Neutrophil (primary cell): Measurements from ENCODE around the gene KLHL41.
"Not testable (repeated sequence)": the region's sequence is repeated elsewhere in the genome, so short reads cannot be mapped to it uniquely, and the experiment has no call there.

Source experiments
- H3K27ac ChIP-seq: fragments of 200-600 bp; sonication (generic); 2 replicates; pipeline ENCODE4 v1.5.1; 2016; ENCODE audit warnings: mild to moderate bottlenecking, moderate library complexity
- H3K27me3 ChIP-seq: fragments of 200-600 bp; sonication (generic); 2 replicates; pipeline ENCODE4 v1.6.0; 2016; ENCODE audit warnings: mild to moderate bottlenecking
- H3K36me3 ChIP-seq: fragments of 200-600 bp; sonication (generic); 2 replicates; pipeline ENCODE4 v1.5.1; 2017
- H3K4me1 ChIP-seq, 2 experiments: fragments of 200-600 bp in 1 of 2; sonication (generic) in 1 of 2; 1 replicate in 1 of 2; 2 replicates in 1 of 2; pipeline versions ENCODE4 v1.5.1 to v1.6.1; 2013 to 2016; ENCODE audit warnings: low read depth in 1 of 2, low read length in 1 of 2, mild to moderate bottlenecking in 1 of 2, moderate library complexity in 1 of 2; ENCODE audit not compliant: control insufficient read depth in 1 of 2, insufficient read depth in 1 of 2
- H3K4me3 ChIP-seq, 2 experiments: fragments of 200-600 bp in 1 of 2; sonication (generic) in 1 of 2; 1 replicate in 1 of 2; 2 replicates in 1 of 2; pipeline ENCODE4 v1.5.1; 2013 to 2016; ENCODE audit warnings: low read depth in 1 of 2, low read length in 1 of 2, mild to moderate bottlenecking in 1 of 2, moderate library complexity in 1 of 2
- H3K9me3 ChIP-seq: fragments of 200-600 bp; sonication (generic); 2 replicates; pipeline ENCODE4 v1.5.1; 2016
- TF ChIP-seq, protein P1 (sequence below): fragments of 200-600 bp; sonication (generic); IDR thresholded peaks from 2 replicates; pipeline ENCODE4 v1.5.1; 2016; ENCODE audit warnings: antibody characterized with exemption

The KLHL41 gene

DNA sequence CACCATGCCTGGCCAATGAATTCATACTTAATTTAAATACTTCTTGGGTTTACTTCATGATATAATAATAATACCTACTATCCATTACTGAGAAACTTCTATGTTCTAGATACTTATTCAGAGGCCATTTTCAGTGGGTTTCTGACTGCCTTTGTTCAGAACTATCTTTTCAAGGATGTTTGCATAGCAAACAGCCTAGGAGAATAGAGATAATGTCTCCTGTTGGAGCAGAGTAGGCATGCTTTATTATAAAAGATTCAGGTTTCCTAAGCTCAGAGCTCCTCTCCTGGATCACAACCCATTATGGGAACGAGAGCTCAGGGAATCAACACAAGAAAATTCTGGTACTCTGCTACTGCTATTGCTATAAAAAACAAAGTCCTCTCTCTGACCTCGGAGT is 53.0 kb downstream of the KLHL41 start:
- TF ChIP-seq, protein P1, sequence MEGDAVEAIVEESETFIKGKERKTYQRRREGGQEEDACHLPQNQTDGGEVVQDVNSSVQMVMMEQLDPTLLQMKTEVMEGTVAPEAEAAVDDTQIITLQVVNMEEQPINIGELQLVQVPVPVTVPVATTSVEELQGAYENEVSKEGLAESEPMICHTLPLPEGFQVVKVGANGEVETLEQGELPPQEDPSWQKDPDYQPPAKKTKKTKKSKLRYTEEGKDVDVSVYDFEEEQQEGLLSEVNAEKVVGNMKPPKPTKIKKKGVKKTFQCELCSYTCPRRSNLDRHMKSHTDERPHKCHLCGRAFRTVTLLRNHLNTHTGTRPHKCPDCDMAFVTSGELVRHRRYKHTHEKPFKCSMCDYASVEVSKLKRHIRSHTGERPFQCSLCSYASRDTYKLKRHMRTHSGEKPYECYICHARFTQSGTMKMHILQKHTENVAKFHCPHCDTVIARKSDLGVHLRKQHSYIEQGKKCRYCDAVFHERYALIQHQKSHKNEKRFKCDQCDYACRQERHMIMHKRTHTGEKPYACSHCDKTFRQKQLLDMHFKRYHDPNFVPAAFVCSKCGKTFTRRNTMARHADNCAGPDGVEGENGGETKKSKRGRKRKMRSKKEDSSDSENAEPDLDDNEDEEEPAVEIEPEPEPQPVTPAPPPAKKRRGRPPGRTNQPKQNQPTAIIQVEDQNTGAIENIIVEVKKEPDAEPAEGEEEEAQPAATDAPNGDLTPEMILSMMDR = no peak
- H3K4me1 ChIP-seq = no peaks in the 10 kb centered on the region
- no peak overlapping the region for H3K27ac ChIP-seq
- no peaks in the 10 kb centered on the region for H3K27me3 ChIP-seq
- no peaks in the 10 kb centered on the region for H3K9me3 ChIP-seq
- H3K4me3 ChIP-seq = no peak overlapping the region
- H3K36me3 ChIP-seq = no peaks in the 10 kb centered on the region

DNA sequence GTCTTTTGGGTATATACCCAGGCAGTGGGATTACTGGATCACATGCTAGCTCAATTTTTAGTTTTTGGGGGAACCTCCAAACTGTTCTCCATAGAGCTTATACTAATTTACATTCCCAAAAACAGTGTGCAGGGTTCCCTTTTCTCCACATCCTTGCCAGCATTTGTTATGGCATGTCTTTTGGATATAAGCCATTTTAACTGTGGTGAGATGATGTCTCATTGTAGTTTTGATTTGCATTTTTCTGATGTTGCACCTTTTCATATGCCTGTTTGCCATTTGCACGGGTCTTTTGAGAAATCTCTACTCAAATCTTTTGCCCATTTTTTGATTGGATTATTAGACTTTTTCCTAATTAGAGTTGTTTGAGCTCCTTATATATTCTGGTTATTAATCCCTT is 56.2 kb downstream of the KLHL41 start:
- Histone ChIP-seq H3K9me3 (no peaks in the 10 kb centered on the region), H3K27ac (no peak overlapping the region), H3K4me1 (no peaks in the 10 kb centered on the region), H3K27me3 (no peaks in the 10 kb centered on the region), H3K4me3 (no peak overlapping the region), H3K36me3 (no peaks in the 10 kb centered on the region)
- TF ChIP-seq, protein P1 = no peak

DNA sequence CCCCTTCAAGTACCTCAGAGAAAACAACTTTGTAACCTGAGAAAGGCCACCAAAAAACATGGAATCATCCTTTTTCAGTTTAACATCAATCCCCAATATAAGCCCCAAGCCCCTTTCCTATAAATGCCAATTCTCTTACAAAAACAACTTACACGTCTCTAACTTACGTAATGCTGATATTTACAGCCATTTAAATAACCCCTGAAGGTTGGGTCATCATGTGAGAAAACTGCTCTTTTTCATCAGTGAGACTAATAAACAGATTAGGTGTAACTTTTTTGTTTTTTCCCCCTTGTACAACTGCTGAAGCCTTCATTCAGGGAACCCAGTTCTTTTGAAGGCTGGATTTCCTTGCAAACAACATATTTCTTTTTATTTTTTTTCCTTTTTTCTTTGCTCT is 60.4 kb downstream of the KLHL41 start:
- Histone ChIP-seq H3K4me1 (peaks cover 8 to 10% of the 10 kb centered on the region in 2 experiments), H3K9me3 (no peaks in the 10 kb centered on the region), H3K27ac (no peak overlapping the region), H3K4me3 (no peak overlapping the region), H3K27me3 (no peaks in the 10 kb centered on the region), H3K36me3 (no peaks in the 10 kb centered on the region)
- TF ChIP-seq, protein P1 = no peak

DNA sequence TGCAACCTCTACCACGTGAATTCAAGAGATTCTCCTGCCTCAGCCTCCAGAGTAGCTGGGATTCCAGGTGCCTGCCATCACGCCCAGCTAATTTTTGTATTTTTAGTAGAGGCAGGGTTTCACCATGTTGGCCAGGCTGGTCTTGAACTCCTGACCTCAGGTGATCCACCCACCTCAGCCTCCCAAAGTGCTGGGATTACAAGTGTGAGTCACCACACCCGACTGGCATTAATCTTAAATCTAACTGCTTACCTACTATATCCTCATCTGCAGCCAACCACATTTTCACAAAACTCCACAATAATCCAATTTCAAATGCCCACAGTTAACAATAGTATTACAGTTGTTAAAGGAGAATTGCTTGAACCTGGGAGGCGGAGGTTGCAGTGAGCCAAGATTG is 61.2 kb downstream of the KLHL41 start:
- not testable (repeated sequence) for H3K4me3 ChIP-seq, H3K4me1 ChIP-seq, H3K27ac ChIP-seq, H3K9me3 ChIP-seq, H3K27me3 ChIP-seq, H3K36me3 ChIP-seq

DNA sequence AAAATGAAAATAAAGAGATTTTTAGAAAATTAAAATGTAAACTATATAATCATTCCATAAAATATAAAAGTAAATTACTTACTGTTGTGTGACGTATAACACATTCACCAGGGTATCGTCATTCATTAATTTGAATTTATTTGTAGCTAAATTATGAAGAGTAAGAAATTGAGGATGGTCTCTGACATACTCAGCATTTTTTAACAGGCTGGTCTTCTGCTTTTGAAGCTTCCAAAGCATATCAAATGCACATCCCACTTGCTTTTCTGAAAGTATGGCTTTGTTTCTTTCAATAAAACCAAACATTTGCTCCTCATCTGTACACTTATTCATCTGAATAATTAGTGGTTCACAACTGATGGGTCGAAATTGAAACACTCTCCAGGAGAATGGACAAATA is 62.1 kb downstream of the KLHL41 start:
- TF ChIP-seq, protein P1 = no peak
- Histone ChIP-seq H3K4me3 (no peak overlapping the region), H3K4me1 (peaks cover 8 to 10% of the 10 kb centered on the region in 2 experiments), H3K9me3 (no peaks in the 10 kb centered on the region), H3K27ac (no peak overlapping the region), H3K27me3 (no peaks in the 10 kb centered on the region), H3K36me3 (no peaks in the 10 kb centered on the region)

DNA sequence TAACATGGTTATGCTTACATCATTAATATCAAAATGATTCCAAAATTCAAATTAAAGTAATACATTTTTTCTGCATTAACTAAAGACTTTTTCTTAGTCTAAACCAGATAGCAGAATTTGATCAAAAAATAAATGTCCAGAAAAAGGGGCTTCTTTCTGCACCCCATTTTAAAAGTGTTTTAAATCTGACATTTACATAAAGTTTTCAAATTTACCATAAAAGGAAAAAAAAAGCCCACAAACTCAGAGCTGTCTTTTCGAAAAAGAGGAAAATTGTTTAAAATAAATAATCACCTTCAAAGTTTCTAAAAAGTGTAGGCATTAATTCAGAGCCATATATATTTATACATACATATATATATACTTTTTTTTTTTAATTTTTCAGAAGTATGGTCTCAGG is 62.7 kb downstream of the KLHL41 start:
- no peak overlapping the region for H3K27ac ChIP-seq
- H3K36me3 ChIP-seq = no peaks in the 10 kb centered on the region
- TF ChIP-seq, protein P1 = no peak
- H3K4me1 ChIP-seq = peaks cover 8 to 10% of the 10 kb centered on the region in 2 experiments
- no peaks in the 10 kb centered on the region for H3K9me3 ChIP-seq
- H3K4me3 ChIP-seq = no peak overlapping the region
- no peaks in the 10 kb centered on the region for H3K27me3 ChIP-seq
